H1 (cell line): ENCODE measurements around the gene CGB5. TPM values are rescaled to one million over a fixed set of nuclear protein-coding genes. Genes with fewer than 3 reads are reported as not detected.

Experiments used
- BCL11A ChIP-seq, 2 experiments: IDR thresholded peaks; one replicate each; pipeline ENCODE4 v1.6.1; 2011; ENCODE audit warnings: low read depth in 2 of 2, low read length in 2 of 2, mild to moderate bottlenecking in 2 of 2
- CEBPB ChIP-seq: IDR thresholded peaks from 2 replicates; pipeline ENCODE4 v1.6.1; 2012; ENCODE audit warnings: low read depth, low read length
- CHD7 ChIP-seq: fragments of 300-600 bp; sonication (generic); IDR thresholded peaks from 2 replicates; pipeline ENCODE4 v1.7.1; 2012; ENCODE audit warnings: low read length, moderate library complexity, mild to moderate bottlenecking, inconsistent platforms; ENCODE audit not compliant: insufficient replicate concordance
- HDAC2 ChIP-seq, 2 experiments: fragments of 300-600 bp in 1 of 2; sonication (generic) in 1 of 2; IDR thresholded peaks; 2 replicates each; pipeline ENCODE4 v1.6.1; 2011 to 2012; ENCODE audit warnings: low read depth in 2 of 2, low read length in 2 of 2, mild to moderate bottlenecking in 2 of 2, moderate library complexity in 2 of 2, borderline replicate concordance in 1 of 2, inconsistent platforms in 1 of 2
- KDM4A ChIP-seq: IDR thresholded peaks from one replicate; pipeline ENCODE4 v1.7.1; 2012; ENCODE audit warnings: low read depth, mild to moderate bottlenecking, moderate library complexity, low read length, inconsistent platforms; ENCODE audit not compliant: severe bottlenecking
- MAFK ChIP-seq: IDR thresholded peaks from 2 replicates; pipeline ENCODE4 v1.6.1; 2012; ENCODE audit warnings: low read depth, mild to moderate bottlenecking, improper control_type of control experiment, low read length
- MAX ChIP-seq: IDR thresholded peaks from 2 replicates; pipeline ENCODE4 v1.6.1; 2012; ENCODE audit warnings: inconsistent platforms
- SP1 ChIP-seq: IDR thresholded peaks from 2 replicates; pipeline ENCODE4 v1.6.1; 2011; ENCODE audit warnings: low read depth, low read length
- polyA plus RNA-seq, 7 experiments: library from polyadenylated mRNA; depleted of rRNA in 3 of 7; stranded (reverse) in 5 of 7; unstranded in 2 of 7; fragments of >200 nt in 5 of 7; fragments of 200-250 nt in 2 of 7; gene quantifications; 1 replicate in 5 of 7; 2 replicates in 1 of 7; 4 replicates in 1 of 7; pipeline versions ENCODE4 v1.2.1 to v1.2.3, GENCODE V29; 2011 to 2013; ENCODE audit warnings: missing spikeins in 2 of 7, mixed read lengths in 2 of 7
- total RNA-seq: library from RNA; stranded (reverse); fragmentation: NEBNext Ultra II Directional; extraction: Animal tissue kit (Norgen Biotek cat#: 25700); gene quantifications from 2 replicates; pipeline ENCODE4 v1.2.1, GENCODE V29; 2021

Gene CGB5
- total and polyA plus RNA-seq, 2 of the 8 experiments (the other 6 are each of a cell fraction or from before 2014, with no cell fraction given), result 0.63 to 0.68 TPM

- TF ChIP-seq CHD7 (no peak), BCL11A (IDR thresholded peaks at IDR 0.05; ENCODE audit: low read depth in 2 of 2, low read length in 2 of 2) (no peak), SP1 (no peak), CEBPB (no peak), MAFK (no peak), MAX (no peak), HDAC2 (IDR thresholded peaks at IDR 0.05; ENCODE audit: borderline replicate concordance in 1 of 2, low read depth in 2 of 2, low read length in 2 of 2) (no peak), KDM4A (no peak)
These were observed 17.8 kb downstream of the CGB5 start (continued) for GRCh38 chr19:49061445-49061844.
